ENCODE measurements around the gene TBRG1. TPM values are rescaled to one million over a fixed set of nuclear protein-coding genes. Genes with fewer than 3 reads are reported as not detected.
A peak's percentile ranks its signal among the peaks of the same experiment; 100 is the strongest.

Gene TBRG1
- total RNA-seq, 1 donor from 2014 or later, result 46.3 TPM

- H3K27ac ChIP-seq, result no peak overlapping the region
- intact Hi-C loops (cut with DNase I), result no loop called here
- no peaks in the 10 kb centered on the region for H3K9me3 ChIP-seq
- no peak overlapping the region for H3K4me3 ChIP-seq
- no peak for TF ChIP-seq CTCF (IDR thresholded peaks at IDR 0.05)
- peaks cover 7% of the 10 kb centered on the region for H3K4me1 ChIP-seq
- ATAC-seq (no peak), DNase-seq (no peak)
- H3K27me3 ChIP-seq (ENCODE audit: low read depth), result no peaks in the 10 kb centered on the region
- peaks cover 41% of the 10 kb centered on the region for H3K36me3 ChIP-seq
Observed at GRCh38 chr11:124648610-124649009, 25.9 kb downstream of the TBRG1 start.

GRCh38 chr11:124656774-124657630 is 34.3 kb downstream of the TBRG1 start:
- no peak for TF ChIP-seq CTCF (IDR thresholded peaks at IDR 0.05)
- DNase-seq (no peak), ATAC-seq (peak; percentile 79 to 86)
- Histone ChIP-seq H3K4me1 (no peaks in the 10 kb centered on the region), H3K36me3 (peaks cover 26% of the 10 kb centered on the region), H3K4me3 (no peak overlapping the region), H3K27me3 (ENCODE audit: low read depth) (no peaks in the 10 kb centered on the region), H3K27ac (no peak overlapping the region), H3K9me3 (no peaks in the 10 kb centered on the region)
- intact Hi-C loops (cut with DNase I), result no loop called here

- Histone ChIP-seq H3K4me1 (no peaks in the 10 kb centered on the region), H3K9me3 (no peaks in the 10 kb centered on the region), H3K27ac (no peak overlapping the region), H3K27me3 (ENCODE audit: low read depth) (no peaks in the 10 kb centered on the region), H3K36me3 (peaks cover 23% of the 10 kb centered on the region), H3K4me3 (no peak overlapping the region)
- TF ChIP-seq CTCF (IDR thresholded peaks at IDR 0.05), result no peak
- ATAC-seq (no peak), DNase-seq (no peak)
- intact Hi-C loops (cut with DNase I), result no loop called here
Observed at GRCh38 chr11:124657904-124658303, 35.2 kb downstream of the TBRG1 start.

GRCh38 chr11:124658501-124658900 is 35.8 kb downstream of the TBRG1 start:
- no peaks in the 10 kb centered on the region for H3K9me3 ChIP-seq
- H3K36me3 ChIP-seq, result peaks cover 17% of the 10 kb centered on the region
- intact Hi-C loops (cut with DNase I), result no loop called here
- H3K4me3 ChIP-seq, result no peak overlapping the region
- H3K27ac ChIP-seq, result no peak overlapping the region
- no peak for TF ChIP-seq CTCF (IDR thresholded peaks at IDR 0.05)
- DNase-seq, result no peak
- H3K4me1 ChIP-seq, result no peaks in the 10 kb centered on the region
- ATAC-seq, result no peak
- no peaks in the 10 kb centered on the region for H3K27me3 ChIP-seq (ENCODE audit: low read depth)

- H3K27me3 ChIP-seq (ENCODE audit: low read depth), result no peaks in the 10 kb centered on the region
- DNase-seq (no peak), ATAC-seq (no peak)
- H3K9me3 ChIP-seq, result no peaks in the 10 kb centered on the region
- no peak for TF ChIP-seq CTCF (IDR thresholded peaks at IDR 0.05)
- H3K4me1 ChIP-seq, result no peaks in the 10 kb centered on the region
- H3K36me3 ChIP-seq, result peaks cover 15% of the 10 kb centered on the region
- no peak overlapping the region for H3K27ac ChIP-seq
- no peak overlapping the region for H3K4me3 ChIP-seq
- intact Hi-C loops (cut with DNase I), result no loop called here
Observed at GRCh38 chr11:124658986-124659385, 36.3 kb downstream of the TBRG1 start.

All from lower lobe of right lung (tissue), 2 donors.